KMS-11 (cell line): ENCODE data around the gene PACSIN2.

ENCODE experiments used
- H2AFZ ChIP-seq: fragments of 200-600 bp; sonication (generic); 2 replicates; pipeline ENCODE4 v1.6.1; 2016; ENCODE audit warnings: antibody characterized with exemption, mixed run types, low read depth
- H3K27ac ChIP-seq: fragments of 200-600 bp; sonication (generic); 2 replicates; pipeline ENCODE4 v1.6.1; 2016; ENCODE audit warnings: mild to moderate bottlenecking, mixed run types
- H3K27me3 ChIP-seq: fragments of 200-600 bp; sonication (generic); 2 replicates; pipeline ENCODE4 v1.6.1; 2017; ENCODE audit warnings: mild to moderate bottlenecking, low read depth, mixed run types, moderate library complexity; ENCODE audit not compliant: insufficient read depth
- H3K36me3 ChIP-seq: fragments of 200-600 bp; sonication (generic); 2 replicates; pipeline ENCODE4 v1.6.1; 2017; ENCODE audit warnings: mild to moderate bottlenecking, mixed run types; ENCODE audit not compliant: insufficient read depth
- H3K4me1 ChIP-seq: fragments of 200-600 bp; sonication (generic); 2 replicates; pipeline ENCODE4 v1.6.1; 2016; ENCODE audit warnings: mild to moderate bottlenecking, low read depth, mixed run types; ENCODE audit not compliant: poor library complexity, severe bottlenecking
- H3K4me2 ChIP-seq: fragments of 200-600 bp; sonication (generic); 2 replicates; pipeline ENCODE4 v1.7.0; 2016; ENCODE audit warnings: mild to moderate bottlenecking, mixed run types
- H3K4me3 ChIP-seq: fragments of 200-600 bp; sonication (generic); IDR thresholded peaks from 2 replicates; pipeline ENCODE4 v1.6.1; 2017; ENCODE audit warnings: low read depth, low read length, mixed read lengths; ENCODE audit not compliant: insufficient read depth
- H3K79me2 ChIP-seq: fragments of 200-600 bp; sonication (generic); 2 replicates; pipeline ENCODE4 v1.6.1; 2016; ENCODE audit warnings: low read depth, mixed run types; ENCODE audit not compliant: insufficient read depth
- H3K9ac ChIP-seq: fragments of 200-600 bp; sonication (generic); 2 replicates; pipeline ENCODE4 v1.6.1; 2016; ENCODE audit warnings: mild to moderate bottlenecking, mixed run types
- H4K20me1 ChIP-seq: fragments of 200-600 bp; sonication (generic); 2 replicates; pipeline ENCODE4 v1.6.1; 2016; ENCODE audit warnings: mild to moderate bottlenecking, mixed run types; ENCODE audit not compliant: insufficient read depth
- CTCF ChIP-seq: fragments of 200-600 bp; sonication (generic); conservative IDR thresholded peaks from 2 replicates; pipeline ENCODE4 v1.6.1; 2017; ENCODE audit warnings: low read depth, mild to moderate bottlenecking, antibody characterized with exemption, low read length, moderate library complexity, mixed read lengths

Gene PACSIN2

GRCh38 chr22:43002202-43002586 is 12.8 kb downstream of the PACSIN2 start:
- no peaks in the 10 kb centered on the region; the same call in 1 of the 2 replicates for H4K20me1 ChIP-seq
- H3K27ac ChIP-seq, result no peak overlapping the region
- no peaks in the 10 kb centered on the region for H3K36me3 ChIP-seq
- no peak overlapping the region for H3K4me3 ChIP-seq
- H2AFZ ChIP-seq, result no peak overlapping the region
- no peaks in the 10 kb centered on the region for H3K27me3 ChIP-seq
- H3K4me2 ChIP-seq, result no peak overlapping the region
- peaks cover 9% of the 10 kb centered on the region for H3K4me1 ChIP-seq
- H3K9ac ChIP-seq, result no peak overlapping the region
- TF ChIP-seq CTCF, result no peak
- H3K79me2 ChIP-seq, result peaks cover 29% of the 10 kb centered on the region; the same call in 1 of the 2 replicates

DNA sequence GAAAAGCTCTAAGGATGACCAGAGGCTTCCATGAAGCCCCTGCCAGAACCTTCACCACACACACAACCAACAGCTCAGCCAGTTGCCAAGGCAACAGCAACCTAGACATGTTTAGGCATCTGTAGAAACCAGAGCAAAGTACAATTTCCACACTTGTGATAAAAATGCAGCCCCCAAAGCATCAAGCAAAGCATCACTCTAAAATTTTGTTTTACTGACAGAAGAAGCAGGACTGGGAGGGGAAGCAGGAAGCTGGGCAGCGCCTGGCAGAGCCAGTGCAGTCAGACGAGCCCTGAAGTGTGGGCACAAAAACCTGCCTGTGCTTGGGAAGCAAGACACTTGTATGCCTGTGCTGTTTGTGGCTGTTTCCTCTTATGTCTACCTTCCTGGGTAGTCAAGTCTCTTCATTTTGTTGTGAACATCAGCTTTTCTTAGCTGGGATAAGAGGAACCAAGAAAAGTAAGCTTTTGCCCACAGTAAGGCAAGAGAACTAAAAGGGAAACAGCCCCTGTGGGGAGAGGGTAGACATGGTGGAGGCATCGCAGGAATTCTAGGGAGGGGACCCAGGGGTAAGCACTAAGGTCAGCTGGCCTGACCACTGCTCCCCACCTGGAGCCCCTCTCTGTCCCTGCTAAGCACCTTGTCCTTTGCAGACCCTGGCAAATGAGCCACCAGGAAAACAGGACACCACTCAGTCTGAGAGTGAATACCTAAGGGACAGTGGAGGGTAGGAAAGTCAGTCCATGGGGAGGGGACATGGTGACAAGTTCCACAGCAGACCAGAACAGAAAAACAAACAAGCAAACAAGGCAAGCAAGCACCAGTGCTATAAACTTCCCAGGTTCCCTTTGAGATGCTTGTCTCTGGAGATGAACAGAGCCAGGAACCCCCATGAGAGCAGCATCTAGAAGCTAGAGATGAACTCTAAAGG is 13.4 kb downstream of the PACSIN2 start:
- no peak overlapping the region for H3K4me2 ChIP-seq
- no peaks in the 10 kb centered on the region for H3K36me3 ChIP-seq
- TF ChIP-seq CTCF, result no peak
- no peaks in the 10 kb centered on the region; the same call in 1 of the 2 replicates for H4K20me1 ChIP-seq
- no peak overlapping the region for H3K4me3 ChIP-seq
- H3K27me3 ChIP-seq, result no peaks in the 10 kb centered on the region
- H2AFZ ChIP-seq, result no peak overlapping the region
- H3K79me2 ChIP-seq, result peaks cover 29% of the 10 kb centered on the region; the same call in 1 of the 2 replicates
- H3K27ac ChIP-seq, result no peak overlapping the region
- no peak overlapping the region for H3K9ac ChIP-seq
- peaks cover 9% of the 10 kb centered on the region for H3K4me1 ChIP-seq

- no peak for TF ChIP-seq CTCF
- H4K20me1 ChIP-seq, result no peaks in the 10 kb centered on the region
- H3K4me1 ChIP-seq, result peaks cover 9% of the 10 kb centered on the region
- H3K36me3 ChIP-seq, result no peaks in the 10 kb centered on the region
- H3K4me2 ChIP-seq, result no peak overlapping the region
- no peak overlapping the region for H3K27ac ChIP-seq
- H3K9ac ChIP-seq, result no peak overlapping the region
- H3K79me2 ChIP-seq, result peaks cover 21% of the 10 kb centered on the region; the same call in 1 of the 2 replicates
- no peak overlapping the region for H3K4me3 ChIP-seq
- H3K27me3 ChIP-seq, result no peaks in the 10 kb centered on the region
- no peak overlapping the region for H2AFZ ChIP-seq
Observed at GRCh38 chr22:43000441-43001175, 14.3 kb downstream of the PACSIN2 start.

DNA sequence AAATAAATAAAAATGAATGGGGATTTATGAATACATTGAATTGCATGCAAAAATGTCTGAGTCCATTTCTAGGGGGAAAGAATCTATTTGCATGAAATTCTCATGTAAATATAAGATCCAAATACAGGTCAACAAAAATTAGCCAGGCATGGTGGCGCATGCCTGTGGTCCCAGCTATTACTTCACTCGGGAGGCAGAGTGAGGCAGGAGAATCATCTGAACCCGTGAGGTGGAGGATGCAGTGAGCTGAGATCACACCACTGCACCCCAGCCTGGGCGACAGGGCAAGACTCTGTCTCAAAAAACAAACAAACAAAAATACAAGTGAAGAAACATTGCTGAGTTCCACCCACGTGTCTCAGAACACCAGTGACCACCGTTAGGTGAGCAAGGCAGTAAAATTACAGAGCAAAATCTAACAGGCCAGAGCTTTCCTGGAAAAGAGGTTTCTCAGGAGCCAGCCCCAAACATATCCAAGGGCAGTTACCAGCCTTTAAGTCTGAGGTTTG is 17.3 kb downstream of the PACSIN2 start:
- no peak overlapping the region for H3K9ac ChIP-seq
- no peak overlapping the region for H3K4me3 ChIP-seq
- no peak overlapping the region for H2AFZ ChIP-seq
- H3K36me3 ChIP-seq, result no peaks in the 10 kb centered on the region
- H3K4me2 ChIP-seq, result no peak overlapping the region
- H3K27ac ChIP-seq, result no peak overlapping the region
- no peaks in the 10 kb centered on the region for H4K20me1 ChIP-seq
- TF ChIP-seq CTCF, result no peak
- H3K79me2 ChIP-seq, result peaks cover 13% of the 10 kb centered on the region; the same call in 1 of the 2 replicates
- H3K27me3 ChIP-seq, result no peaks in the 10 kb centered on the region
- H3K4me1 ChIP-seq, result peaks cover 9% of the 10 kb centered on the region
